Neural progenitor cell (in vitro differentiated cells): ENCODE measurements around the gene RNF224. TPM values are rescaled to one million over a fixed set of nuclear protein-coding genes. Genes with fewer than 3 reads are reported as not detected.

Experiments
- DNase-seq: peaks from one replicate; pipeline ENCODE4 v3.0.0-alpha.2; 2016; ENCODE audit warnings: low spot score
- H2AFZ ChIP-seq: fragments of 200-600 bp; sonication (generic); replicated peaks from 2 replicates; pipeline ENCODE4 v1.6.1; 2016; ENCODE audit warnings: antibody characterized with exemption
- H3F3A ChIP-seq: fragments of 200-600 bp; sonication (generic); 2 replicates; pipeline ENCODE4 v1.6.1; 2016; ENCODE audit warnings: antibody characterized with exemption, low read depth
- H3K27ac ChIP-seq: fragments of 200-600 bp; sonication (generic); 2 replicates; pipeline ENCODE4 v1.5.1; 2016; ENCODE audit warnings: mild to moderate bottlenecking
- H3K27me3 ChIP-seq: fragments of 200-600 bp; sonication (generic); 2 replicates; pipeline ENCODE4 v1.6.1; 2016; ENCODE audit warnings: mild to moderate bottlenecking, moderate library complexity
- H3K36me3 ChIP-seq: fragments of 200-600 bp; sonication (generic); 2 replicates; pipeline ENCODE4 v1.5.1; 2016
- H3K4me1 ChIP-seq: fragments of 200-600 bp; sonication (generic); 2 replicates; pipeline ENCODE4 v1.6.1; 2016; ENCODE audit warnings: mixed run types
- H3K4me2 ChIP-seq: fragments of 200-600 bp; sonication (generic); 2 replicates; pipeline ENCODE4 v1.6.1; 2016
- H3K4me3 ChIP-seq: fragments of 200-600 bp; sonication (generic); 2 replicates; pipeline ENCODE4 v1.5.1; 2016
- H3K79me2 ChIP-seq: fragments of 200-600 bp; sonication (generic); 2 replicates; pipeline ENCODE4 v1.6.1; 2016; ENCODE audit warnings: low read depth
- H3K9ac ChIP-seq: fragments of 200-600 bp; sonication (generic); 2 replicates; pipeline ENCODE4 v1.6.1; 2016
- H3K9me3 ChIP-seq: fragments of 200-600 bp; sonication (generic); 2 replicates; pipeline ENCODE4 v1.5.1; 2016; ENCODE audit warnings: low read depth
- H4K20me1 ChIP-seq: fragments of 200-600 bp; sonication (generic); 2 replicates; pipeline ENCODE4 v1.6.1; 2016; ENCODE audit warnings: low read depth
- H3K27ac Mint-ChIP-seq: 3 replicates; pipeline ENCODE4 v1.8.0; 2021; ENCODE audit warnings: mixed read lengths
- H3K27me3 Mint-ChIP-seq: 2 replicates; pipeline ENCODE4 v1.8.0; 2022; ENCODE audit warnings: low read depth, mild to moderate bottlenecking, inconsistent platforms, moderate library complexity, mixed read lengths; ENCODE audit not compliant: insufficient read depth
- H3K36me3 Mint-ChIP-seq: 3 replicates; pipeline ENCODE4 v1.8.0; 2021; ENCODE audit warnings: mixed read lengths
- H3K4me1 Mint-ChIP-seq: 3 replicates; pipeline ENCODE4 v1.8.0; 2021; ENCODE audit warnings: mixed read lengths
- H3K4me3 Mint-ChIP-seq: 3 replicates; pipeline ENCODE4 v1.8.0; 2021; ENCODE audit warnings: mild to moderate bottlenecking, moderate library complexity, mixed read lengths
- H3K9me3 Mint-ChIP-seq: 3 replicates; pipeline ENCODE4 v1.8.0; 2020; ENCODE audit warnings: mixed read lengths
- CTCF ChIP-seq: fragments of 200-600 bp; sonication (generic); IDR thresholded peaks from 2 replicates; pipeline ENCODE4 v1.5.1; 2017; ENCODE audit warnings: antibody characterized with exemption, mild to moderate bottlenecking
- EZH2 ChIP-seq: fragments of 200-600 bp; sonication (generic); IDR thresholded peaks from 2 replicates; pipeline ENCODE4 v1.6.1; 2017; ENCODE audit warnings: antibody characterized with exemption, mild to moderate bottlenecking, moderate library complexity
- EZH2phosphoT487 ChIP-seq: fragments of 200-600 bp; sonication (generic); IDR thresholded peaks from 2 replicates; pipeline ENCODE4 v1.6.1; 2017; ENCODE audit warnings: antibody characterized with exemption
- total RNA-seq: library from RNA; depleted of rRNA; stranded (reverse); fragments of >200 nt; gene quantifications from 2 replicates; pipeline ENCODE4 v1.2.3, GENCODE V29; 2015; ENCODE audit warnings: low replicate concordance

Gene RNF224
- total RNA-seq, 1 donor from 2014 or later: not detected

GRCh38 chr9:137222190-137223077 lies 4.9 kb upstream of the RNF224 start, which contains the start of gene RNF208:
TSS of gene RNF208 (minus strand) at chr9:137222240. CDS start at chr9:137221212, 1,028 bp downstream.
- Mint-ChIP-seq H3K36me3 (no peaks in the 10 kb centered on the region), H3K27ac (no peak within 1 kb of the TSS), H3K9me3 (no peaks in the 10 kb centered on the region), H3K27me3 (peaks cover 3% of the 10 kb centered on the region), H3K4me1 (no peaks in the 10 kb centered on the region), H3K4me3 (peak within 1 kb of the TSS; percentile 87)
- Histone ChIP-seq H3K4me2 (peak within 1 kb of the TSS; percentile 92), H3K9me3 (no peaks in the 10 kb centered on the region), H3K4me3 (peak within 1 kb of the TSS; percentile 65), H2AFZ (no peak within 1 kb of the TSS), H3K79me2 (no peaks in the 10 kb centered on the region), H3K27me3 (peaks cover 25% of the 10 kb centered on the region), H3K36me3 (no peaks in the 10 kb centered on the region), H3K9ac (no peak within 1 kb of the TSS), H3K27ac (no peak within 1 kb of the TSS), H4K20me1 (peaks cover 6% of the 10 kb centered on the region), H3K4me1 (peaks cover 13% of the 10 kb centered on the region), H3F3A (peaks cover 12% of the 10 kb centered on the region)
- peak; percentile 61 for DNase-seq
- peak; percentile 38 for TF ChIP-seq EZH2phosphoT487
- no peak for TF ChIP-seq CTCF
- TF ChIP-seq EZH2: peak; percentile 58

GRCh38 chr9:137223078-137223970 lies 4.0 kb upstream of the RNF224 start:
- H2AFZ ChIP-seq: peak overlapping the region; percentile 29
- no peaks in the 10 kb centered on the region for H3K79me2 ChIP-seq
- H3K27me3 Mint-ChIP-seq: peaks cover 6% of the 10 kb centered on the region
- H3K4me2 ChIP-seq: peak overlapping the region; percentile 81
- DNase-seq: peak; percentile 98
- H3K9ac ChIP-seq: peak overlapping the region; percentile 66
- H3K9me3 ChIP-seq: no peaks in the 10 kb centered on the region
- no peaks in the 10 kb centered on the region for H4K20me1 ChIP-seq
- no peak for TF ChIP-seq CTCF
- TF ChIP-seq EZH2: peak; percentile 62
- TF ChIP-seq EZH2phosphoT487: peak; percentile 3
- H3K4me1 Mint-ChIP-seq: peaks cover 3% of the 10 kb centered on the region
- no peaks in the 10 kb centered on the region for H3K9me3 Mint-ChIP-seq
- no peak overlapping the region for H3K27ac ChIP-seq
- H3K36me3 ChIP-seq: no peaks in the 10 kb centered on the region
- H3F3A ChIP-seq: peaks cover 12% of the 10 kb centered on the region
- H3K4me1 ChIP-seq: peaks cover 13% of the 10 kb centered on the region
- no peaks in the 10 kb centered on the region for H3K36me3 Mint-ChIP-seq
- H3K27ac Mint-ChIP-seq: no peak overlapping the region
- peak overlapping the region; percentile 87 for H3K4me3 Mint-ChIP-seq
- peak overlapping the region; percentile 65 for H3K4me3 ChIP-seq
- H3K27me3 ChIP-seq: peaks cover 25% of the 10 kb centered on the region

- Mint-ChIP-seq H3K4me1 (peaks cover 3% of the 10 kb centered on the region), H3K36me3 (no peaks in the 10 kb centered on the region), H3K27me3 (peaks cover 6% of the 10 kb centered on the region), H3K9me3 (no peaks in the 10 kb centered on the region), H3K4me3 (peak within 1 kb of the TSS; percentile 87), H3K27ac (no peak within 1 kb of the TSS)
- H3K4me2 ChIP-seq: peak within 1 kb of the TSS; percentile 81
- H3K27ac ChIP-seq: no peak within 1 kb of the TSS
- H3K4me3 ChIP-seq: peak within 1 kb of the TSS; percentile 65
- no peak for DNase-seq
- no peaks in the 10 kb centered on the region for H3K36me3 ChIP-seq
- no peaks in the 10 kb centered on the region for H3K9me3 ChIP-seq
- no peaks in the 10 kb centered on the region for H4K20me1 ChIP-seq
- H3K27me3 ChIP-seq: peaks cover 25% of the 10 kb centered on the region
- no peaks in the 10 kb centered on the region for H3K79me2 ChIP-seq
- peak within 1 kb of the TSS; percentile 66 for H3K9ac ChIP-seq
- TF ChIP-seq EZH2: no peak
- no peak within 1 kb of the TSS for H2AFZ ChIP-seq
- peaks cover 12% of the 10 kb centered on the region for H3F3A ChIP-seq
- H3K4me1 ChIP-seq: peaks cover 13% of the 10 kb centered on the region
Observed at GRCh38 chr9:137224830-137225694, 2.2 kb upstream of the RNF224 start, which contains the start of gene CYSRT1. TSS of gene CYSRT1 (plus strand) at chr9:137225174. CDS start at chr9:137225622, 448 bp downstream.
